Loucy (cell line): Measurements from ENCODE around the gene KAZALD1.

ENCODE experiments used
- H2AFZ ChIP-seq: fragments of 200-600 bp; sonication (generic); 2 replicates; pipeline ENCODE4 v1.6.0; 2016; ENCODE audit warnings: antibody characterized with exemption, mild to moderate bottlenecking, low read length, moderate library complexity
- H3F3A ChIP-seq: fragments of 200-600 bp; 2 replicates; pipeline ENCODE4 v1.6.0; 2016; ENCODE audit warnings: antibody characterized with exemption, low read depth, mild to moderate bottlenecking
- H3K27me3 ChIP-seq: fragments of 200-600 bp; sonication (generic); 2 replicates; pipeline ENCODE4 v1.6.1; 2014; ENCODE audit warnings: low read length, mild to moderate bottlenecking; ENCODE audit not compliant: insufficient read depth, poor library complexity, severe bottlenecking
- H3K36me3 ChIP-seq: fragments of 200-600 bp; sonication (generic); 2 replicates; pipeline ENCODE4 v1.6.1; 2016; ENCODE audit warnings: low read length; ENCODE audit not compliant: insufficient read depth
- H3K4me1 ChIP-seq: fragments of 200-600 bp; sonication (generic); 2 replicates; pipeline ENCODE4 v1.5.1; 2014; ENCODE audit warnings: low read length, mild to moderate bottlenecking; ENCODE audit not compliant: insufficient read depth, poor library complexity, severe bottlenecking
- H3K4me2 ChIP-seq: fragments of 200-600 bp; sonication (generic); 2 replicates; pipeline ENCODE4 v1.6.0; 2014; ENCODE audit warnings: antibody characterized with exemption, low read length, low read depth, mild to moderate bottlenecking; ENCODE audit not compliant: poor library complexity, severe bottlenecking
- H3K4me3 ChIP-seq: fragments of 200-600 bp; sonication (generic); 2 replicates; pipeline ENCODE4 v1.5.1; 2014; ENCODE audit warnings: low read length, mild to moderate bottlenecking, mixed read lengths; ENCODE audit not compliant: poor library complexity, severe bottlenecking
- H3K79me2 ChIP-seq: fragments of 200-600 bp; sonication (generic); 2 replicates; pipeline ENCODE4 v1.6.1; 2014; ENCODE audit warnings: low read length; ENCODE audit not compliant: insufficient read depth
- H3K9ac ChIP-seq: fragments of 200-600 bp; sonication (generic); 2 replicates; pipeline ENCODE4 v1.6.0; 2014; ENCODE audit warnings: mild to moderate bottlenecking, low read depth, low read length, moderate library complexity; ENCODE audit not compliant: poor library complexity, severe bottlenecking
- H3K9me2 ChIP-seq: fragments of 200-600 bp; sonication (generic); replicated peaks from 2 replicates; pipeline ENCODE4 v1.6.1; 2016; ENCODE audit warnings: low read depth, low read length, mixed read lengths
- H3K9me3 ChIP-seq: fragments of 200-600 bp; sonication (generic); 2 replicates; pipeline ENCODE4 v1.6.1; 2014; ENCODE audit warnings: mild to moderate bottlenecking, antibody characterized with exemption, low read length, low read depth; ENCODE audit not compliant: insufficient read depth
- H4K20me1 ChIP-seq: fragments of 200-600 bp; sonication (generic); 2 replicates; pipeline ENCODE4 v1.6.0; 2014; ENCODE audit warnings: antibody characterized with exemption, low read length, mild to moderate bottlenecking; ENCODE audit not compliant: insufficient read depth, poor library complexity, severe bottlenecking
- CTCF ChIP-seq: fragments of 200-600 bp; sonication (generic); conservative IDR thresholded peaks from 2 replicates; pipeline ENCODE4 v1.5.1; 2014; ENCODE audit warnings: mild to moderate bottlenecking, antibody characterized with exemption, low read length
- EZH2phosphoT487 ChIP-seq: fragments of 200-600 bp; IDR thresholded peaks from 2 replicates; pipeline ENCODE4 v1.6.1; 2018; ENCODE audit warnings: antibody characterized with exemption, mild to moderate bottlenecking, moderate library complexity, borderline replicate concordance

Gene KAZALD1

GRCh38 chr10:101091546-101092290 is 29.9 kb downstream of the KAZALD1 start:
- no peak overlapping the region for H3K4me3 ChIP-seq
- no peaks in the 10 kb centered on the region for H3K9me3 ChIP-seq
- no peaks in the 10 kb centered on the region for H3F3A ChIP-seq
- no peaks in the 10 kb centered on the region for H3K9me2 ChIP-seq
- H3K36me3 ChIP-seq = no peaks in the 10 kb centered on the region
- no peak overlapping the region for H2AFZ ChIP-seq
- TF ChIP-seq EZH2phosphoT487 (no peak), CTCF (no peak)
- H4K20me1 ChIP-seq = no peaks in the 10 kb centered on the region
- H3K79me2 ChIP-seq = no peaks in the 10 kb centered on the region
- no peak overlapping the region for H3K9ac ChIP-seq
- H3K27me3 ChIP-seq = no peaks in the 10 kb centered on the region
- no peaks in the 10 kb centered on the region for H3K4me1 ChIP-seq
- H3K4me2 ChIP-seq = no peak overlapping the region

- H3K9me2 ChIP-seq = no peaks in the 10 kb centered on the region
- H3F3A ChIP-seq = no peaks in the 10 kb centered on the region
- H2AFZ ChIP-seq = no peak overlapping the region
- H3K9ac ChIP-seq = no peak overlapping the region
- no peaks in the 10 kb centered on the region for H3K9me3 ChIP-seq
- H3K4me1 ChIP-seq = no peaks in the 10 kb centered on the region
- TF ChIP-seq CTCF (no peak), EZH2phosphoT487 (no peak)
- no peaks in the 10 kb centered on the region for H4K20me1 ChIP-seq
- no peaks in the 10 kb centered on the region for H3K79me2 ChIP-seq
- no peaks in the 10 kb centered on the region for H3K36me3 ChIP-seq
- H3K4me3 ChIP-seq = no peak overlapping the region
- H3K4me2 ChIP-seq = no peak overlapping the region
- no peaks in the 10 kb centered on the region for H3K27me3 ChIP-seq
Observed at GRCh38 chr10:101092881-101093354, 31.1 kb downstream of the KAZALD1 start.

- no peaks in the 10 kb centered on the region for H3F3A ChIP-seq
- no peak overlapping the region for H3K4me3 ChIP-seq
- no peaks in the 10 kb centered on the region for H3K4me1 ChIP-seq
- no peak for TF ChIP-seq CTCF
- TF ChIP-seq EZH2phosphoT487 = no peak
- no peaks in the 10 kb centered on the region for H3K9me3 ChIP-seq
- no peaks in the 10 kb centered on the region for H3K36me3 ChIP-seq
- no peak overlapping the region for H3K9ac ChIP-seq
- H3K79me2 ChIP-seq = no peaks in the 10 kb centered on the region
- H2AFZ ChIP-seq = no peak overlapping the region
- H3K9me2 ChIP-seq = no peaks in the 10 kb centered on the region
- H4K20me1 ChIP-seq = no peaks in the 10 kb centered on the region
- H3K4me2 ChIP-seq = no peak overlapping the region
- H3K27me3 ChIP-seq = no peaks in the 10 kb centered on the region
Observed at GRCh38 chr10:101094121-101094879, 32.5 kb downstream of the KAZALD1 start.
